HEK293 (cell line): ENCODE data around the gene SCN3A.

ENCODE experiments used
- CTCF ChIA-PET: fragments of 350-600 bp; formaldehyde crosslinking; extraction: SDS; loops from one replicate; lab custom pipeline; 2021; ENCODE audit warnings: antibody characterized with exemption; lab: Yijun Ruan, JAX
- POLR2A ChIA-PET: fragments of 300-600 bp; formaldehyde crosslinking; extraction: SDS; loops from one replicate; lab custom pipeline; 2020; ENCODE audit warnings: antibody characterized with exemption, inconsistent platforms; lab: Yijun Ruan, JAX
- H3K27ac ChIP-seq: fragments of 200-500 bp; sonication (Bioruptor generic); 2 replicates; pipeline ENCODE4 v1.5.1; 2014; ENCODE audit warnings: low read depth, low read length, control low read depth, inconsistent platforms; ENCODE audit errors: extremely low read depth
- H3K36me3 ChIP-seq, 2 experiments: fragments of 200-500 bp in 1 of 2; sonication (Bioruptor generic) in 1 of 2; 1 replicate in 1 of 2; 2 replicates in 1 of 2; pipeline ENCODE4 v1.5.1; 2014 to 2017; ENCODE audit warnings: inconsistent platforms in 2 of 2, low read length in 2 of 2; ENCODE audit not compliant: control insufficient read depth in 2 of 2, insufficient read depth in 1 of 2
- H3K4me1 ChIP-seq: fragments of 200-500 bp; sonication (Bioruptor generic); 2 replicates; pipeline ENCODE4 v1.5.1; 2014; ENCODE audit warnings: mild to moderate bottlenecking, low read length, inconsistent platforms; ENCODE audit not compliant: control insufficient read depth, insufficient read depth
- H3K4me3 ChIP-seq: 2 replicates; pipeline ENCODE4 v1.5.1; 2011; ENCODE audit warnings: low read depth, mild to moderate bottlenecking, control low read depth, low read length, moderate library complexity
- H3K9me3 ChIP-seq: fragments of 200-500 bp; sonication (Bioruptor generic); 2 replicates; pipeline ENCODE4 v1.5.1; 2014; ENCODE audit warnings: low read depth, low read length, inconsistent platforms; ENCODE audit not compliant: control insufficient read depth, insufficient read depth
- GFI1B ChIP-seq: fragments of 450-650 bp; formaldehyde crosslinking; IDR thresholded peaks from 2 replicates; pipeline ENCODE4 v1.5.1; 2016; ENCODE audit warnings: missing biosample characterization, missing genetic modification characterization
- GLI2 ChIP-seq: fragments of 450-650 bp; formaldehyde crosslinking; IDR thresholded peaks from 2 replicates; pipeline ENCODE4; 2017; ENCODE audit warnings: missing biosample characterization, missing genetic modification characterization, low read depth, borderline replicate concordance
- GLI4 ChIP-seq: fragments of 450-650 bp; formaldehyde crosslinking; IDR thresholded peaks from 2 replicates; pipeline ENCODE4 v1.5.1; 2016; ENCODE audit warnings: missing biosample characterization, missing genetic modification characterization
- PRDM4 ChIP-seq: fragments of 450-650 bp; formaldehyde crosslinking; IDR thresholded peaks from 2 replicates; pipeline ENCODE4 v1.5.1; 2017; ENCODE audit warnings: missing biosample characterization, missing genetic modification characterization
- ZBTB1 ChIP-seq: fragments of 450-650 bp; formaldehyde crosslinking; IDR thresholded peaks from 2 replicates; pipeline ENCODE4 v1.5.1; 2016; ENCODE audit warnings: missing biosample characterization, missing genetic modification characterization
- ZNF19 ChIP-seq: fragments of 450-650 bp; formaldehyde crosslinking; IDR thresholded peaks from 2 replicates; pipeline ENCODE4; 2016; ENCODE audit warnings: missing biosample characterization, missing genetic modification characterization, low read depth
- ZNF211 ChIP-seq: fragments of 450-650 bp; formaldehyde crosslinking; IDR thresholded peaks from 2 replicates; pipeline ENCODE4 v1.5.1; 2016; ENCODE audit warnings: low read depth, missing biosample characterization, missing genetic modification characterization
- ZNF248 ChIP-seq: fragments of 450-650 bp; formaldehyde crosslinking; IDR thresholded peaks from 2 replicates; pipeline ENCODE4 v1.5.1; 2017; ENCODE audit warnings: missing biosample characterization, missing genetic modification characterization
- ZNF354C ChIP-seq: fragments of 450-650 bp; formaldehyde crosslinking; IDR thresholded peaks from 2 replicates; pipeline ENCODE4 v1.5.1; 2016; ENCODE audit warnings: missing biosample characterization, missing genetic modification characterization, low read depth, borderline replicate concordance
- ZNF513 ChIP-seq: fragments of 450-650 bp; IDR thresholded peaks from 2 replicates; pipeline ENCODE4 v1.5.1; 2018; ENCODE audit warnings: missing biosample characterization, missing genetic modification characterization
- ZNF521 ChIP-seq: fragments of 450-650 bp; formaldehyde crosslinking; IDR thresholded peaks from 2 replicates; pipeline ENCODE4 v1.5.1; 2017; ENCODE audit warnings: missing biosample characterization, mild to moderate bottlenecking, missing genetic modification characterization
- ZNF555 ChIP-seq: fragments of 450-650 bp; formaldehyde crosslinking; conservative IDR thresholded peaks from 2 replicates; pipeline ENCODE4 v1.5.1; 2017; ENCODE audit warnings: missing biosample characterization, mild to moderate bottlenecking, missing genetic modification characterization, inconsistent platforms
- ZNF645 ChIP-seq: fragments of 450-650 bp; formaldehyde crosslinking; IDR thresholded peaks from 2 replicates; pipeline ENCODE4; 2016; ENCODE audit warnings: missing biosample characterization, missing genetic modification characterization
- ZNF654 ChIP-seq: fragments of 450-650 bp; formaldehyde crosslinking; IDR thresholded peaks from 2 replicates; pipeline ENCODE4 v1.5.1; 2016; ENCODE audit warnings: low read depth, missing biosample characterization, missing genetic modification characterization
- ZNF660 ChIP-seq: fragments of 450-650 bp; IDR thresholded peaks from 2 replicates; pipeline ENCODE4 v1.5.1; 2018; ENCODE audit warnings: missing biosample characterization, mild to moderate bottlenecking, missing genetic modification characterization
- TF ChIP-seq, protein P1 (sequence below): fragments of 450-650 bp; formaldehyde crosslinking; IDR thresholded peaks from 2 replicates; pipeline ENCODE4 v1.5.1; 2016; ENCODE audit warnings: missing biosample characterization, missing genetic modification characterization
- TF ChIP-seq, protein P2 (sequence below): fragments of 450-650 bp; formaldehyde crosslinking; IDR thresholded peaks from 2 replicates; pipeline ENCODE4 v1.5.1; 2016; ENCODE audit warnings: missing biosample characterization, missing genetic modification characterization

The SCN3A gene

GRCh38 chr2:165203689-165204559 is at the start of gene SCN3A:
SCN3A (minus strand) TSS chr2:165204050; CDS start chr2:165176394, 27,656 bp downstream.
- Histone ChIP-seq H3K36me3 (no peaks in the 10 kb centered on the region), H3K4me3 (no peak within 1 kb of the TSS), H3K4me1 (no peaks in the 10 kb centered on the region), H3K27ac (no peak within 1 kb of the TSS), H3K9me3 (no peaks in the 10 kb centered on the region)
- ChIA-PET CTCF (interaction anchor here (0.6 to 13.0 kb wide), 48 partner anchors 8 to 903 kb away, joined by 3 to 236 read pairs (median 4); no protein-coding TSS in a partner anchor), POLR2A (interaction anchor here (0.6 kb wide), 1 partner anchor 130 kb away, joined by 5 read pairs; no protein-coding TSS in a partner anchor)
- TF ChIP-seq ZNF555 (no peak), GLI2 (tag by site-specific recombination) (no peak), ZNF654 (tag by site-specific recombination) (peak; percentile 86), ZNF354C (tag by site-specific recombination) (no peak), GFI1B (tag by site-specific recombination) (no peak)
- TF ChIP-seq, protein P1, sequence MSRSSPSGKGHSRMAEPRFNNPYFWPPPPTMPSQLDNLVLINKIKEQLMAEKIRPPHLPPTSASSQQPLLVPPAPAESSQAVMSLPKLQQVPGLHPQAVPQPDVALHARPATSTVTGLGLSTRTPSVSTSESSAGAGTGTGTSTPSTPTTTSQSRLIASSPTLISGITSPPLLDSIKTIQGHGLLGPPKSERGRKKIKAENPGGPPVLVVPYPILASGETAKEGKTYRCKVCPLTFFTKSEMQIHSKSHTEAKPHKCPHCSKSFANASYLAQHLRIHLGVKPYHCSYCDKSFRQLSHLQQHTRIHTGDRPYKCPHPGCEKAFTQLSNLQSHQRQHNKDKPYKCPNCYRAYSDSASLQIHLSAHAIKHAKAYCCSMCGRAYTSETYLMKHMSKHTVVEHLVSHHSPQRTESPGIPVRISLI (tag by site-specific recombination), result peak; percentile 87
- TF ChIP-seq, protein P2, sequence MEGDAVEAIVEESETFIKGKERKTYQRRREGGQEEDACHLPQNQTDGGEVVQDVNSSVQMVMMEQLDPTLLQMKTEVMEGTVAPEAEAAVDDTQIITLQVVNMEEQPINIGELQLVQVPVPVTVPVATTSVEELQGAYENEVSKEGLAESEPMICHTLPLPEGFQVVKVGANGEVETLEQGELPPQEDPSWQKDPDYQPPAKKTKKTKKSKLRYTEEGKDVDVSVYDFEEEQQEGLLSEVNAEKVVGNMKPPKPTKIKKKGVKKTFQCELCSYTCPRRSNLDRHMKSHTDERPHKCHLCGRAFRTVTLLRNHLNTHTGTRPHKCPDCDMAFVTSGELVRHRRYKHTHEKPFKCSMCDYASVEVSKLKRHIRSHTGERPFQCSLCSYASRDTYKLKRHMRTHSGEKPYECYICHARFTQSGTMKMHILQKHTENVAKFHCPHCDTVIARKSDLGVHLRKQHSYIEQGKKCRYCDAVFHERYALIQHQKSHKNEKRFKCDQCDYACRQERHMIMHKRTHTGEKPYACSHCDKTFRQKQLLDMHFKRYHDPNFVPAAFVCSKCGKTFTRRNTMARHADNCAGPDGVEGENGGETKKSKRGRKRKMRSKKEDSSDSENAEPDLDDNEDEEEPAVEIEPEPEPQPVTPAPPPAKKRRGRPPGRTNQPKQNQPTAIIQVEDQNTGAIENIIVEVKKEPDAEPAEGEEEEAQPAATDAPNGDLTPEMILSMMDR, result peak; percentile 72

- H3K4me1 ChIP-seq, result no peaks in the 10 kb centered on the region; the same call in 1 of the 2 replicates
- CTCF ChIA-PET, result interaction anchor here (1.5 kb wide), 1 partner anchor 14 kb away, joined by 5 read pairs; the partner anchor contains the start of gene SCN2A
Observed at GRCh38 chr2:165253178-165253577, 49.3 kb upstream of the SCN3A start.

More at GRCh38 chr2:165253178-165253577, 49.3 kb upstream of the SCN3A start:
- TF ChIP-seq ZNF248 (tag by site-specific recombination), result no peak
- TF ChIP-seq PRDM4 (tag by site-specific recombination), result no peak
- no peak for TF ChIP-seq ZNF660 (tag by site-specific recombination)
- TF ChIP-seq ZNF521 (tag by site-specific recombination), result no peak
- no peak for TF ChIP-seq ZNF513 (tag by site-specific recombination)
- TF ChIP-seq ZNF19 (tag by site-specific recombination), result no peak
- no peak for TF ChIP-seq ZNF211 (tag by site-specific recombination)
- TF ChIP-seq ZNF645 (tag by site-specific recombination), result no peak
- TF ChIP-seq ZNF354C (tag by site-specific recombination), result no peak
- no peak for TF ChIP-seq GLI4 (tag by site-specific recombination)
- no peak for TF ChIP-seq ZBTB1 (tag by site-specific recombination)
- H3K9me3 ChIP-seq, result no peaks in the 10 kb centered on the region
- no peak overlapping the region for H3K4me3 ChIP-seq
- no peaks in the 10 kb centered on the region for H3K36me3 ChIP-seq
- no peak overlapping the region for H3K27ac ChIP-seq
- POLR2A ChIA-PET, result no interaction called here
